K562 (cell line): ENCODE measurements around the gene RSPH6A. TPM values are rescaled to one million over a fixed set of nuclear protein-coding genes. Genes with fewer than 3 reads are reported as not detected.
"Not testable (repeated sequence)": the region's sequence is repeated elsewhere in the genome, so short reads cannot be mapped to it uniquely, and the experiment has no call there.

Experiments
- ATAC-seq: fragments of 200-7000 bp; cut with Tn5 transposase; 3 replicates; pipeline ENCODE4 v1.9.1; 2020; ENCODE audit warnings: moderate library complexity
- BruUV-seq: library from RNA; stranded (reverse); fragments of 400-500 nt; replicated peaks from 2 replicates; lab custom pipeline; 2021; lab: Mats Ljungman, UMichigan
- CTCF ChIA-PET: fragments of 300-600 bp; formaldehyde crosslinking; extraction: SDS; loops from one replicate; lab custom pipeline; 2021; ENCODE audit warnings: low intra/inter-chr PET ratio; lab: Yijun Ruan, JAX
- POLR2A ChIA-PET: fragments of 300-600, 350-650 bp; sonication (Branson Sonifier 250); formaldehyde crosslinking; extraction: SDS; loops from one replicate; lab custom pipeline; 2021; ENCODE audit warnings: antibody characterized with exemption, inconsistent platforms; lab: Yijun Ruan, JAX
- DNase-seq, 4 experiments: peaks; one replicate each; pipeline versions ENCODE4 v3.0.0 to v3.0.0-alpha.2; 2011 to 2018; ENCODE audit warnings: low spot score in 3 of 4, mixed read lengths in 3 of 4; ENCODE audit errors: extremely low read depth in 1 of 4
- FAIRE-seq: peaks from 2 replicates; lab custom pipeline; 2011; peaks lifted over from hg19 to GRCh38; lab: Jason Lieb, UNC
- H2AFZ ChIP-seq: 2 replicates; pipeline ENCODE4 v1.6.0; 2011; ENCODE audit warnings: low read depth, low read length, control low read depth, inconsistent platforms
- H3K27ac ChIP-seq: fragments of 200-600 bp; 3 replicates; pipeline ENCODE4 v1.8.0; 2011; ENCODE audit warnings: low read depth, mild to moderate bottlenecking, control low read depth, inconsistent platforms, low read length, moderate library complexity, mixed read lengths; ENCODE audit errors: extremely low read depth
- H3K27me3 ChIP-seq, 2 experiments: fragments of 300-600 bp in 1 of 2; 2 replicates in 1 of 2; 3 replicates in 1 of 2; pipeline versions ENCODE4 v1.6.0 to v1.8.0; 2011; ENCODE audit warnings: inconsistent platforms in 2 of 2, low read length in 2 of 2, mild to moderate bottlenecking in 1 of 2, mixed read lengths in 1 of 2, moderate library complexity in 1 of 2; ENCODE audit not compliant: control insufficient read depth in 2 of 2, insufficient read depth in 2 of 2
- H3K36me3 ChIP-seq: fragments of 300-600 bp; 3 replicates; pipeline ENCODE4 v1.8.0; 2011; ENCODE audit warnings: mild to moderate bottlenecking, low read length, inconsistent platforms; ENCODE audit not compliant: control insufficient read depth, insufficient read depth
- H3K4me1 ChIP-seq, 2 experiments: fragments of 200-600 bp in 1 of 2; replicated peaks in 1 of 2; 2 replicates in 1 of 2; 3 replicates in 1 of 2; pipeline versions ENCODE4 v1.5.1 to v1.8.0; 2011; ENCODE audit warnings: inconsistent platforms in 2 of 2, low read length in 2 of 2, mild to moderate bottlenecking in 1 of 2, mixed read lengths in 1 of 2, moderate library complexity in 1 of 2; ENCODE audit not compliant: control insufficient read depth in 2 of 2, insufficient read depth in 2 of 2
- H3K4me2 ChIP-seq: 2 replicates; pipeline ENCODE4 v1.6.1; 2011; ENCODE audit warnings: low read length, control low read depth, inconsistent platforms, mixed read lengths; ENCODE audit not compliant: insufficient read depth
- H3K4me3 ChIP-seq: fragments of 200-600 bp; sonication (generic), shearing (Covaris generic); 2 replicates; pipeline ENCODE4 v1.5.1; 2016; ENCODE audit warnings: control low read depth, inconsistent platforms
- H3K79me2 ChIP-seq: fragments of 200-600 bp; 3 replicates; pipeline ENCODE4 v1.8.0; 2011; ENCODE audit warnings: low read length, inconsistent platforms; ENCODE audit not compliant: control insufficient read depth, insufficient read depth
- H3K9ac ChIP-seq, 2 experiments: 2 replicates each; pipeline versions ENCODE4 v1.6.0 to v1.6.1; 2011; ENCODE audit warnings: low read depth in 2 of 2, low read length in 2 of 2, control low read depth in 1 of 2, inconsistent platforms in 1 of 2, mild to moderate bottlenecking in 1 of 2, mixed read lengths in 1 of 2; ENCODE audit not compliant: insufficient read depth in 1 of 2
- H3K9me1 ChIP-seq: one replicate; pipeline ENCODE4 v1.6.0; 2011; ENCODE audit warnings: inconsistent platforms, mild to moderate bottlenecking, low read length, moderate library complexity; ENCODE audit not compliant: control insufficient read depth, insufficient read depth
- H3K9me3 ChIP-seq: replicated peaks from 2 replicates; pipeline ENCODE4 v1.5.1; 2011; ENCODE audit warnings: low read depth, low read length, inconsistent platforms; ENCODE audit not compliant: control insufficient read depth, insufficient read depth
- H4K20me1 ChIP-seq: replicated peaks from 2 replicates; pipeline ENCODE4 v1.6.1; 2011; ENCODE audit warnings: low read length, inconsistent platforms, mixed read lengths; ENCODE audit not compliant: control insufficient read depth, insufficient read depth
- ASH1L ChIP-seq: fragments of 450-650 bp; IDR thresholded peaks from 2 replicates; pipeline ENCODE4 v1.6.1; 2018; ENCODE audit warnings: borderline replicate concordance, mild to moderate bottlenecking, low read depth; ENCODE audit not compliant: partially characterized antibody
- NFIC ChIP-seq: fragments of 450-650 bp; IDR thresholded peaks from 2 replicates; pipeline ENCODE4 v1.6.1; 2017; ENCODE audit warnings: mild to moderate bottlenecking, inconsistent platforms
- PYGO2 ChIP-seq: fragments of 450-650 bp; IDR thresholded peaks from 2 replicates; pipeline ENCODE4 v1.6.1; 2016; ENCODE audit warnings: mild to moderate bottlenecking, missing genetic modification characterization, moderate library complexity, missing compliant biosample characterization
- WGBS: fragments of 100-300 bp; shearing (Covaris generic); methylation state at CpG from one replicate; pipeline ENCODE4 v1.1.6; 2016; ENCODE audit warnings: low coverage, mixed read lengths; ENCODE audit not compliant: insufficient coverage; ENCODE audit errors: missing lambda C conversion rate; 5-methylcytosine and 5-hydroxymethylcytosine counted together
- in situ Hi-C: fragments of 300-500 bp; cut with MboI; formaldehyde crosslinking; loops from 4 replicates; pipeline ENCODE4 v1.15.0; 2018; ENCODE audit warnings: inconsistent platforms, mixed read lengths
- intact Hi-C: fragments of 100-400 bp; cut with micrococcal nuclease; formaldehyde crosslinking; loops from 2 replicates; pipeline ENCODE4 v1.14.2; 2022
- polyA plus RNA-seq, 8 experiments: library from polyadenylated mRNA; depleted of rRNA in 4 of 8; stranded (reverse) in 5 of 8; unstranded in 3 of 8; fragments of >200 nt; fragmentation: Nextera tagmentation in 2 of 8; fragmentation: Illumina TruSeq in 1 of 8; extraction: Ambion mirVana in 2 of 8; extraction: Trizol in 1 of 8; gene quantifications; 2 replicates each; pipeline versions ENCODE4 v1.2.1 to v1.2.3, GENCODE V29; 2011 to 2014; ENCODE audit warnings: inconsistent platforms in 1 of 8, missing spikeins in 1 of 8
- total RNA-seq, 7 experiments: library from RNA; depleted of rRNA in 6 of 7; stranded (reverse); fragments of >200 nt in 6 of 7; fragmentation: Illumina TruSeq in 2 of 7; extraction: Trizol in 2 of 7; gene quantifications; 2 replicates each; pipeline versions ENCODE4 v1.2.1 to v1.2.3, GENCODE V29; 2011 to 2021; ENCODE audit warnings: low replicate concordance in 1 of 7

The RSPH6A gene
- total and polyA plus RNA-seq, 9 of the 15 experiments (the other 6 are each of a cell fraction or from before 2014, with no cell fraction given), result 0.03 to 0.15 (median 0.07) TPM; not detected in 5

DNA sequence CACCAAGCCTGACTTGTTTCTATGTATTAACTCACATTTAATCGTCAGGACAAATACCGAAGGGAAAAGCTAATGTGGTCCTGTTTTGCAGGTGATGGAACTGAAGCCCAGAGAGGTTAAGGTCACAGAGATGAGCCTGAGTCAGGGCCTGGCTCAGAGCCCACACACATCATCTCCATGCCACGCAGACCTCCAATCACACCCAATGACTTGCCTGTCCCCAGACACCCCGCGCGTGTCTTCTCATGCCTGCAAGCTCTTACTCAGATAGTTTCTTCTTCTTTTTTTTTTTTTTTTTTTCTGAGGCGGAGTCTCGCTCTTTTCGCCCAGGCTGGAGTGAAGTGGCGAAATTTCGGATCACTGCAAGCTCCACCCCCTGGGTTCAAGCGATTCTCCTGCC lies 62.5 kb downstream of the RSPH6A start:
- H2AFZ ChIP-seq, result no peak overlapping the region
- in situ Hi-C loops (no loop called here), intact Hi-C loops (no loop called here)
- H3K9ac ChIP-seq, result no peak overlapping the region
- TF ChIP-seq ASH1L (no peak), PYGO2 (tag) (no peak), NFIC (peak; percentile 26; the same call in 1 of the 2 replicates)
- no peaks in the 10 kb centered on the region; a peak in 1 of 5 replicates for H3K4me1 ChIP-seq
- H3K4me3 ChIP-seq, result no peak overlapping the region
- FAIRE-seq (peak; percentile 55), ATAC-seq (no peak), DNase-seq (no peak)
- no peak overlapping the region for H3K4me2 ChIP-seq
- 72% methylated on average over 12 of the region's 12 CpGs for WGBS
- H4K20me1 ChIP-seq, result no peaks in the 10 kb centered on the region
- H3K27ac ChIP-seq, result no peak overlapping the region
- ChIA-PET POLR2A (interaction anchor here (1.1 to 1.4 kb wide), 4 partner anchors 11 to 46 kb away, joined by 3 to 4 read pairs (median 3); no protein-coding TSS in a partner anchor), CTCF (no interaction called here)
- H3K79me2 ChIP-seq, result no peaks in the 10 kb centered on the region
- no TSS peak for BruUV-seq
- H3K9me3 ChIP-seq, result no peaks in the 10 kb centered on the region
- H3K9me1 ChIP-seq, result no peaks in the 10 kb centered on the region
- no peaks in the 10 kb centered on the region for H3K36me3 ChIP-seq
- no peaks in the 10 kb centered on the region for H3K27me3 ChIP-seq

DNA sequence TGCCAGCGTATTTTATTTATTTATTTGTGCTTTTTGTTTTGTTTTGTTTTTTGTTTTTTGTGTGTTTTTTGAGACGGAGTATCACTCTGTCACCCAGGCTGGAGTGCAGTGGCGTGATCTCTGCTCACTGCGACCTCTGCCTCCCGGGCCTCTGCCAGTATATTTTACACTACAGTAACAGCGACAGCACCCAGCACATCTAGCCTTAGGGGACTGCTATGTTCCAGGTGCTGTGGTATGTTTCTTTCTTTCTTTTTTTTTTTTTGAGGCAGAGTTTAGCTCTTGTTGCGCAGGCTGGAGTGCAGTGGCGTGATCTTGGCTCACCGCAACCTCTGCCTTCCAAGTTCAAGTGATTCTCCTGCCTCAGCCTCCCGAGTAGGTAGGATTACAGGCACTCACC lies 63.6 kb downstream of the RSPH6A start:
- H3K9ac ChIP-seq, H4K20me1 ChIP-seq, H3K9me3 ChIP-seq, H3K27me3 ChIP-seq, FAIRE-seq, intact Hi-C loops, H3K79me2 ChIP-seq, H2AFZ ChIP-seq, BruUV-seq, CTCF ChIA-PET, H3K4me2 ChIP-seq, H3K4me3 ChIP-seq, H3K9me1 ChIP-seq, H3K27ac ChIP-seq, H3K36me3 ChIP-seq, ATAC-seq, DNase-seq, in situ Hi-C loops, H3K4me1 ChIP-seq: not testable (repeated sequence)
- 63% methylated on average over 8 of the region's 10 CpGs for WGBS
- POLR2A ChIA-PET, result interaction anchor here (1.4 kb wide), 1 partner anchor 12 kb away, joined by 4 read pairs; no protein-coding TSS in a partner anchor
